ENCODE results near the gene MMAB.

MMAB gene

DNA sequence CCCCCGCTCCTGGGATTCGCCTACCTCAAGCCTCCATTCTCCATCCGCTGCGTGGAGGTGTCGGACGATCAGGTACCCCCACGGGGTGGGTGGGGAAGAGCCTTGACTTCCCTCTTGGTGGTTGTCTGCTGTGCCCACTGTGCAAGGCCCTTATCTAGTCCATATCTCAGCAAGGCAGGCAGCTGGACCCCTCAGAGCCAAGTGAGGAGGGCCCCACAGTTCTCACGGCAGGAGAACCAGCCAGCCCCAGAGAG lies 39.9 kb downstream of the MMAB start:
- DNase-seq (ENCODE audit: extremely low spot score), result no peak
- TF ChIP-seq SUZ12 (IDR thresholded peaks at IDR 0.05), result no peak
- no peak for TF ChIP-seq L3MBTL2 (conservative IDR thresholded peaks at IDR 0.05)
- TF ChIP-seq, protein P1, sequence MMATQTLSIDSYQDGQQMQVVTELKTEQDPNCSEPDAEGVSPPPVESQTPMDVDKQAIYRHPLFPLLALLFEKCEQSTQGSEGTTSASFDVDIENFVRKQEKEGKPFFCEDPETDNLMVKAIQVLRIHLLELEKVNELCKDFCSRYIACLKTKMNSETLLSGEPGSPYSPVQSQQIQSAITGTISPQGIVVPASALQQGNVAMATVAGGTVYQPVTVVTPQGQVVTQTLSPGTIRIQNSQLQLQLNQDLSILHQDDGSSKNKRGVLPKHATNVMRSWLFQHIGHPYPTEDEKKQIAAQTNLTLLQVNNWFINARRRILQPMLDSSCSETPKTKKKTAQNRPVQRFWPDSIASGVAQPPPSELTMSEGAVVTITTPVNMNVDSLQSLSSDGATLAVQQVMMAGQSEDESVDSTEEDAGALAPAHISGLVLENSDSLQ (IDR thresholded peaks at IDR 0.05), result no peak
- TF ChIP-seq FOXK2 (IDR thresholded peaks at IDR 0.05), result no peak
- no peak for TF ChIP-seq NFRKB (IDR thresholded peaks at IDR 0.05)
- TF ChIP-seq FOXA1 (IDR thresholded peaks at IDR 0.05), result no peak
- TF ChIP-seq SP1 (IDR thresholded peaks at IDR 0.05), result no peak
- no peak for TF ChIP-seq HDGF (IDR thresholded peaks at IDR 0.05; ENCODE audit: borderline replicate concordance)
- TF ChIP-seq BHLHE40 (IDR thresholded peaks at IDR 0.05; ENCODE audit: borderline replicate concordance), result no peak
- no peak for TF ChIP-seq TARDBP (IDR thresholded peaks at IDR 0.05)
- TF ChIP-seq ARNT (IDR thresholded peaks at IDR 0.05), result no peak
- TF ChIP-seq CTBP1 (IDR thresholded peaks at IDR 0.05; ENCODE audit: borderline replicate concordance), result no peak
- CTCF ChIA-PET, result no interaction called here
- POLR2A ChIA-PET, result no interaction called here

DNA sequence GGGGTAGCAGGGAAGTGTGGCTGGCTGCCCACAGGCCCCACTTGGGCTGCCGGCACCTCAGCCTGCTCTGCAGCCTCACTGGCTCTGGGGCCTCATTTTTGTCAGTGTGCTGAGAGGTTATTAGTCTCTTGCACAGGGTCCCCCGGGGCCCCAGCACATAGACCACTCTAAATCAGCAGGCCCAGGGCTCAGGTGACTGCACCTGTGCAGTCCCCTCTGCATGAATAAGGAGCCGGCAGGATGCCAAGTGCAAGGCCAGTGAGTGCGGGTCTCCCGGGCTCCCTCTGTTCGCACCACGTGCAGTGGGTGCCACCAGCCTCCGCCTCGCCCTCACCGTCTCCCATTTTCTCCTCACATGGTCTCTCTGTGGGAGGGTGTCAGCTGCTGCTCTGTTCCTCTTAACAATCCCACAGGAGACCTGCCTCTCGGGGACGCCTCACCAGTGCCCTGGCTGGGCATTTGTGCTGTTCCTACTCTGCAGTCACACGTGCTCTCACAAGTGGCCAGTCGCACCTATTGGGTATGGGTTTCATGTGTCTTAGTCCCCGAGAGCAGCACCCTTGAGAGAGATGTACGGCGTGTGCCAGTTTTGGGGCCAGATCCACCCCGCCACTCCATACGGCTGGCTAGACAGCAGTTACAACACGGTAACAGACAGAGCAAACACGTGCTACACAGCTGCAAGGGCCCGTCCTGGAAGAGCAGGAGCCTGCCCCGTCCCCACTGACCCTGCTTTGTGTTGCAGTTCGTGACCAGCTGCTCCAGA lies 40.4 kb downstream of the MMAB start:
- ChIA-PET CTCF (no interaction called here), POLR2A (no interaction called here)
- no peak for DNase-seq (ENCODE audit: extremely low spot score)
- TF ChIP-seq L3MBTL2 (conservative IDR thresholded peaks at IDR 0.05) (no peak), FOXK2 (IDR thresholded peaks at IDR 0.05) (no peak), ZNF384 (IDR thresholded peaks at IDR 0.05) (no peak), FOXA1 (IDR thresholded peaks at IDR 0.05) (no peak), HDGF (IDR thresholded peaks at IDR 0.05; ENCODE audit: borderline replicate concordance) (no peak), SP1 (IDR thresholded peaks at IDR 0.05) (no peak), CTBP1 (IDR thresholded peaks at IDR 0.05; ENCODE audit: borderline replicate concordance) (no peak), ELF4 (IDR thresholded peaks at IDR 0.05) (no peak), ARNT (IDR thresholded peaks at IDR 0.05) (no peak), FOXM1 (IDR thresholded peaks at IDR 0.05; ENCODE audit: borderline replicate concordance) (no peak)

DNA sequence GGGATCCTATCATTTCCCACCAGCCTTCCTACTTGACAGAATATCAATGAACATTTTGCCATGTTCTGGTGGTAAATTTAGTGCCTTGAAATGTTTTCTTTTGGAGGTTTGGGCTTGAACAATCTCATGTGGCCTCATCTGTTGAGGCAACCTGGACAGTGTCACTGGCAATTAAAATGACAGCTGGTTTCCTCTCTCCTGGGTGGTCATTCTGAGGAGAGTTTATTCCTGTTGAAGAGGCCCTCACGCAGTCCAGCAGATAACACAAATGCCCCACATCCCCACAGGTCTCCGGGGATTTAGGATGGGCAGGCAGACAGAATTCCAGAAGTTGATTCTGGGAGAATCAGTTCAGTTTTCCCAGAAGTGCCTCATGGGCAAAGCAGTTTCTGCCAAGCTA lies 41.9 kb downstream of the MMAB start:
- CTCF ChIA-PET, result no interaction called here

DNA sequence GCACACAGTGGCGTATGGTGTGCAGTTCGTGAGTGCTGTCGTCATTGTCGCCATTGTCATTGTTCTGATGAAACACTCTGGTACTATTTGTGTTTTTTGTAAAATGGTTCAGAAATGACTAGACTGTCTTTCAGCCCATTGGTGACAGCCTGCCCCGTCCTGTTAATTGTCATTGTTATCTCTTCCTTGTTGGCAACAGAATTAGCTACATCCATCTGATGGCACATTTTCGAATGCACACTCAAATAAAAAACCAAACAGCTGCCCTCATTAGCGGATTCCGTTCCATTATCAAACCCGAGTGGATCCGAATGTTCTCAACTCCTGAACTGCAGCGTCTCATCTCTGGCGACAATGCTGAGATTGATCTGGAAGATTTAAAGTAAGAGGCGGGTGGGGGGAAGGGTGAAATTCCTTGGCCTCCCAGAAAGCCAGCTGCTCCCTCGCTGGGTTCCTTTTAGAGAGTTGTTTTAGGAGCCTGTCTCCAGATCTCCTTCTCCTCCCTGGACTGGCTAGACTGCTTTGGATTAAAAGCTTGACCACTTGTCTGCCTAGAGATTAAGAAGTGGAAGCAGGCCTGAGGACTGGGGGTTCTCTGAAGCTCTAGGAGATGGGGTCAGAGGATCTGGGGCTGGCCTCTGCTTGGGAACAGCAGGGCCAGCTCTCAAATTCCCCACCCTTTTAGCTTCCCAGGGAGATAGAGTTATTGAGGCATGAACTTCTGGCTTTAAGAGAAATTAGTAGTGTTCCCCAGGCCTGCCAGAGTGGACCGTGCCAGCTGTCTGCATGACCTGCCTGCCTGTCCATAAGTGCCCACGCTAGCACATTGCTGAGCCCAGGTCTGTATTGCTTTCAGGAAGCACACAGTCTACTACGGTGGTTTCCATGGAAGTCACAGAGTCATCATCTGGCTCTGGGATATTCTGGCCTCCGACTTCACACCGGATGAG lies 43.3 kb downstream of the MMAB start:
- POLR2A ChIA-PET, result interaction anchor here (0.6 kb wide), 1 partner anchor 10 kb away, joined by 3 read pairs; no protein-coding TSS in a partner anchor

More for the DNA sequence above, 41.9 kb downstream of the MMAB start:
- POLR2A ChIA-PET, result no interaction called here
- TF ChIP-seq FOXK2 (IDR thresholded peaks at IDR 0.05) (no peak), TARDBP (IDR thresholded peaks at IDR 0.05) (no peak), L3MBTL2 (conservative IDR thresholded peaks at IDR 0.05) (no peak), FOXA1 (IDR thresholded peaks at IDR 0.05) (no peak)
- DNase-seq (ENCODE audit: extremely low spot score), result no peak

DNA sequence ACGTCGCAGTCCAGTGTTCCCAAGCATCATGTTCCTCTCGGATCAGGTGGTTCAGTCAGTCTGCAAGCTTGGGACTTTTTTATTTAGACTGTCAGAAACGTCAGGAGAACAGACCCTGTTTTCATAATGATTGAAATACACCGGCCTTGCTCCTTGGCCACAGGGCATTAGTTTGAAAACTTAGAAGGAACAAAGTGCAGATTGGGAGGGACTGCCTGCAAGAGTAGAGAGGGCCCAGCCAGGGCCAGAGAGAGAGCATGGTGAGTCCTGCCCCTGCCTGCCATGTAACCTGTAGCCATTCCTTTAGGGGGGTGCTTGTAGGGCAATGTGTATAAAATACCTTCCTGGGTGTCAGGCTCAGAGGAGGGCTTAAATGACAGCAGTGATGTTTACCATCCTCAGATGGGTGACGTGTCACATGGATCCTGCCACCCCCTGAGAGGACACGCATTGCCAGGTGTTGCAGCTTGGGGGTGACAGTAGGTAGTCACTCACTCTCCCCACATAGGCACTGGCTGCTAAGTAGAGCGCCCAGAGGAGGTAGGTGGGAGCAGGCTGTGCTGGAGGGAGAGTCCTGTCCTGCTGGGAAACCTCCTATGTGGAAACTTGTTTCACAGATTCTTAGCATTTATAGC lies 45.7 kb downstream of the MMAB start:
- ChIA-PET POLR2A (no interaction called here), CTCF (no interaction called here)
- no peak for DNase-seq (ENCODE audit: extremely low spot score)
- TF ChIP-seq ZNF384 (IDR thresholded peaks at IDR 0.05), result no peak
- TF ChIP-seq FOXM1 (IDR thresholded peaks at IDR 0.05; ENCODE audit: borderline replicate concordance), result no peak
- TF ChIP-seq LEF1 (IDR thresholded peaks at IDR 0.05; ENCODE audit: borderline replicate concordance), result no peak
- no peak for TF ChIP-seq FOXA1 (IDR thresholded peaks at IDR 0.05)
- no peak for TF ChIP-seq HDGF (IDR thresholded peaks at IDR 0.05; ENCODE audit: borderline replicate concordance)
- TF ChIP-seq CTBP1 (IDR thresholded peaks at IDR 0.05; ENCODE audit: borderline replicate concordance), result no peak
- TF ChIP-seq, protein P1 (IDR thresholded peaks at IDR 0.05), result no peak
- no peak for TF ChIP-seq FOXK2 (IDR thresholded peaks at IDR 0.05)
- TF ChIP-seq SP1 (IDR thresholded peaks at IDR 0.05), result no peak
- no peak for TF ChIP-seq SUZ12 (IDR thresholded peaks at IDR 0.05)
- no peak for TF ChIP-seq NFRKB (IDR thresholded peaks at IDR 0.05)
- TF ChIP-seq ELF4 (IDR thresholded peaks at IDR 0.05), result no peak
- TF ChIP-seq TARDBP (IDR thresholded peaks at IDR 0.05), result no peak
- TF ChIP-seq ARNT (IDR thresholded peaks at IDR 0.05), result no peak
- TF ChIP-seq L3MBTL2 (conservative IDR thresholded peaks at IDR 0.05), result no peak
- no peak for TF ChIP-seq BHLHE40 (IDR thresholded peaks at IDR 0.05; ENCODE audit: borderline replicate concordance)

More for the DNA sequence above, 43.3 kb downstream of the MMAB start:
- CTCF ChIA-PET, result no interaction called here
- TF ChIP-seq SUZ12 (IDR thresholded peaks at IDR 0.05) (no peak), L3MBTL2 (conservative IDR thresholded peaks at IDR 0.05) (no peak), LEF1 (IDR thresholded peaks at IDR 0.05; ENCODE audit: borderline replicate concordance) (no peak), FOXM1 (IDR thresholded peaks at IDR 0.05; ENCODE audit: borderline replicate concordance) (no peak), FOXK2 (IDR thresholded peaks at IDR 0.05) (no peak)
- TF ChIP-seq, protein P1 (IDR thresholded peaks at IDR 0.05), result no peak
- DNase-seq (ENCODE audit: extremely low spot score), result no peak

DNA sequence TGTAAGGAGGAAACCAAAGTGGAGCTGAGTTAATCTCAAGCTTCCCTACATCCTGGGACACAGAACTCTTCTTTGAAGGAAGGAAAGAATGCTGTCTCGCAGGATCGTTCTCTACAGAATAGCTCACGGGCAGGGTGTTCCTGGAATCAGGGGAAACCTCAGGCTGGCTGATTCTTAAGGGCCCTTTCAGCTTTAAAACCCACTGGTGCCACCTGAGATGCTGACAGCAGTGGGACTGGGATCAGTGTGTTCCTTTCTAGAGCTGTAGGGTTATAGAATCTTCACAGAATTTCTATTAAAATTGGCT lies 48.1 kb downstream of the MMAB start:
- DNase-seq (ENCODE audit: extremely low spot score), result no peak
- ChIA-PET CTCF (no interaction called here), POLR2A (no interaction called here)
- TF ChIP-seq SUZ12 (IDR thresholded peaks at IDR 0.05), result no peak
- TF ChIP-seq BHLHE40 (IDR thresholded peaks at IDR 0.05; ENCODE audit: borderline replicate concordance), result no peak
- TF ChIP-seq L3MBTL2 (conservative IDR thresholded peaks at IDR 0.05), result no peak
- no peak for TF ChIP-seq SP1 (IDR thresholded peaks at IDR 0.05)
- TF ChIP-seq TARDBP (IDR thresholded peaks at IDR 0.05), result no peak
- TF ChIP-seq CTBP1 (IDR thresholded peaks at IDR 0.05; ENCODE audit: borderline replicate concordance), result no peak
- TF ChIP-seq NFRKB (IDR thresholded peaks at IDR 0.05), result no peak
- TF ChIP-seq, protein P1 (IDR thresholded peaks at IDR 0.05), result no peak
- TF ChIP-seq ZNF384 (IDR thresholded peaks at IDR 0.05), result no peak
